HG03442 (cell line): Measurements from ENCODE around the gene RBM10.

ENCODE experiments used
- ATAC-seq: cut with Tn5 transposase; IDR thresholded peaks from one replicate; pipeline ENCODE4 v1.9.1; 2021; ENCODE audit warnings: mild to moderate bottlenecking, moderate library complexity; ENCODE audit not compliant: unreplicated experiment

RBM10 gene

GRCh38 chrX:47216393-47216925 is 71.4 kb downstream of the RBM10 start:
- no peak for ATAC-seq

GRCh38 chrX:47217121-47217851 is 72.3 kb downstream of the RBM10 start:
- ATAC-seq: no peak

GRCh38 chrX:47217852-47218279 is 72.8 kb downstream of the RBM10 start:
- peak; percentile 90 for ATAC-seq

- ATAC-seq: peak; percentile 30
Measured at GRCh38 chrX:47218280-47218919, 73.4 kb downstream of the RBM10 start, which contains the start of gene CDK16. Gene CDK16, plus strand, starts transcription at chrX:47218681. Its CDS starts 4,877 bp downstream, at chrX:47223558.

GRCh38 chrX:47218920-47219815 is 74.1 kb downstream of the RBM10 start:
- no peak for ATAC-seq

GRCh38 chrX:47221756-47222155 is 76.7 kb downstream of the RBM10 start:
- no peak for ATAC-seq

GRCh38 chrX:47222751-47223350 is 77.8 kb downstream of the RBM10 start:
- no peak for ATAC-seq

- ATAC-seq: no peak
Measured at GRCh38 chrX:47223476-47224250, 78.6 kb downstream of the RBM10 start.

- ATAC-seq: no peak
Measured at GRCh38 chrX:47224266-47224895, 79.4 kb downstream of the RBM10 start.

GRCh38 chrX:47224896-47225290 is 79.9 kb downstream of the RBM10 start:
- ATAC-seq: no peak

GRCh38 chrX:47226071-47226470 is 81.0 kb downstream of the RBM10 start:
- ATAC-seq: no peak

GRCh38 chrX:47226531-47227333 is 81.7 kb downstream of the RBM10 start:
- ATAC-seq: no peak

GRCh38 chrX:47227334-47227583 is 82.2 kb downstream of the RBM10 start:
- ATAC-seq: no peak

- no peak for ATAC-seq
Measured at GRCh38 chrX:47228550-47229270, 83.7 kb downstream of the RBM10 start.

GRCh38 chrX:47229427-47229826 is 84.4 kb downstream of the RBM10 start:
- no peak for ATAC-seq

- ATAC-seq: no peak
Measured at GRCh38 chrX:47230136-47230868, 85.3 kb downstream of the RBM10 start.

GRCh38 chrX:47231167-47231566 is 86.1 kb downstream of the RBM10 start:
- ATAC-seq: no peak
